Sciatic nerve (tissue), 2 donors: ENCODE data around the gene GSG1L. TPM values are rescaled to one million over a fixed set of nuclear protein-coding genes. Genes with fewer than 3 reads are reported as not detected.

Experiments used
- ATAC-seq: fragments of 200-7000 bp; cut with Tn5 transposase; one replicate; pipeline ENCODE4 v1.9.1; 2020; ENCODE audit warnings: mild to moderate bottlenecking, moderate library complexity
- DNase-seq: peaks from one replicate; pipeline ENCODE4 v3.0.0-alpha.2; 2020; ENCODE audit warnings: low spot score
- intact Hi-C: fragments of 100-400 bp; cut with DNase I; formaldehyde crosslinking; loops from one replicate; pipeline ENCODE4 v1.14.2; 2022
- total RNA-seq: library from RNA; stranded (reverse); fragmentation: NEBNext Ultra II Directional; extraction: Animal tissue kit (Norgen Biotek cat#: 25700); gene quantifications from one replicate; pipeline ENCODE4 v1.2.1, GENCODE V29; 2021
- donor health status: DM: no; HTN: no; CAD: no.
- donor health status: DM: no; HTN: no; CAD: no.

The GSG1L gene
- total RNA-seq, 1 donor from 2014 or later: 0.62 TPM

- DNase-seq: peak; percentile 12
- no peak for ATAC-seq
- intact Hi-C loops: no loop called here
Measured at GRCh38 chr16:27820646-27821345, 242.7 kb downstream of the GSG1L start.

DNA sequence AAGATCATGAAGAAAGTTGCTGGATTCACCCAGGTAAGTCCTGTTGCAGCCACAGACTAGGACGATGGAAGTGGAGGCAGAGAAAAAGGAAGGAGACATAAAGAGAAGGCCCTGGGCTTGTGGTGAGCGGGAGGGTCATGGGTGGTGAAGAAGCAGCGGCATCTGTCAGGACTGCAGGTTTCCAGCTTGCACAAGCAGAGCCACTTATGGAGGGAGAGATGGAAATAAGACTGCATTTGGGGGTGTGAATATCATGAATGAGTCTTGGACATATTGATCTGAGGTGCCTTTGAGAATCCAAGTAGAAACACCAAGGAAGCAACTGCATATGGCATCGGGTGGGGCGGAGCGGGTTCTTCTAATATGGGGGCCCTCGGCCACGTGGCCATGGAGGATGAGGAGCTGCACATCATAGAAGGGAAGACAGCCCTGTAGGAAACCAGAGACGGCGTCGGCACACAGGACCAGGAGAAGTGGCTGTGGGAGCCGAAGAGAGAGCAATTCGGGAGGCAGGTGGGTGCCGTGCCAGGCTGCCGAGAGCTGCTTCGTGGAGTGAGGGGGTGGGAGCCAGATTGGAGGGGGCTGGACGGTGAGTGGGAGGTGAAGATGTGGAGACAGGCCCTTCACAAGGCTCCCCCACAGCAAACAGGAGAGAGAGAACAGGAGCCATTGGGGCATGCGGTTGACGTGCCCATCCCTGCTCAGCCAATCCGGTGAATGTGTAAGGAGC is 243.5 kb downstream of the GSG1L start:
- DNase-seq (no peak), ATAC-seq (no peak)
- intact Hi-C loops: no loop called here

DNA sequence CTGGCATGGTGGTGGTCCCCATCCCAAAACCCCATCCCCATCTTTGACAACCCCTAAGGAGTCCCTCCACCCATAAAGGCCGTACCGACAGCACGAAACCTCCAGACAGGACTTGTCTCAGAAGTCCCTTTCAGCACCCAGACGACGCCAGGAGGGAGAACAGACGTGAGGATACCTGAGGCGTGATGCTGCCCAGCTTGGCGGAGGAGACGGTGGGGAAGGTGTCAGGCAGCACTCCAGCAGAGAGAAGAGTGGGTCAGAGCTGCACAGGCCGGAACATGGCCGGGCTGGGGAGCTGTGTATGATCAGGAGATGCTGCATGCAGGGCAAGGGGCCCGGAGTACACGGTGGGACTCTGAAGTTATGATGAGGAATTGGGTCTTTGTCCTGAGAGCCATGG is 244.2 kb downstream of the GSG1L start:
- no peak for DNase-seq
- no peak for ATAC-seq
- intact Hi-C loops: no loop called here

GRCh38 chr16:27818246-27818645 is 245.3 kb downstream of the GSG1L start:
- no peak for DNase-seq

DNA sequence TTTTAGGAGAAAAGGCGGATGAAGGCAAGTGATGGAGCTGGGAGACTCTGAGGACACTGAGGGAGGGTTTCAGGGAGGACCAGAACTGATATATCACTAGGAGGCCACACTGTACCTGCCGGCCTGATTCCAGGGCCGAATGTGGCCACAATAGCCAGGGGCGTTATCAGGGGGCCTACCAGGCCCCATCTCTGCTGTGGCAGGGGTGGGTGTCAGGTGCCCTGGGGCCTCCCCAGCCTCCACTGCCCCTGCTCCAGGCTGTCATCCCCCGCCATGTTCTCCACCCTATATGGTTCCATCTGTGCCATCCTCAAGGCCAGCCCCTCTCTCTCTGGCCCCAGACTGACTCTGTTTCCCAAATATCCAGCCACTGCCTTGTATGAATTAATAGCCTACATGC is 246.5 kb downstream of the GSG1L start:
- intact Hi-C loops: no loop called here
- no peak for ATAC-seq
- no peak for DNase-seq

More at GRCh38 chr16:27818246-27818645, 245.3 kb downstream of the GSG1L start:
- intact Hi-C loops: no loop called here
- no peak for ATAC-seq

- no peak for ATAC-seq
- no peak for DNase-seq
Measured at GRCh38 chr16:27816561-27816960, 247.0 kb downstream of the GSG1L start.

DNA sequence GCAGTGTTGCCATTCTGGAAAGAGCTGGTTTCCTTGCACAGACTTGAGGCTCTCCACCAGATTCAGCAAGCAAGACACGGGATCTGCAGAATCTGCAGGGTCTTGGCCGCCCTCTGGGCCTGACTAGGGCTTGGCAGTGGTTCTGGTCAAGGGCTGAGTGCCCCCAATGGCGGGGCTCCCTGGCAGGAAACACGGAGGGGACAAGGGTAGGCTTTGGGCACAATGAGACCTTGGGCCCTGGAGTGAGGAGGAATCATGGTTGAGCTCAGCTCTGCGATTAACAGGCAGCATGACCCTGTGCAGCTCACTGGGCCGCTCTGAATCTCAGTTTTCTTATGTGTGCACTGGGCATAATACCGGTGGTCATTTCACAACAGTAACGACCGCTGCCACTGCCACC is 249.9 kb downstream of the GSG1L start:
- ATAC-seq: no peak
- peak; percentile 18 for DNase-seq
- intact Hi-C loops: no loop called here

More at GRCh38 chr16:27816561-27816960, 247.0 kb downstream of the GSG1L start:
- intact Hi-C loops: no loop called here

DNA sequence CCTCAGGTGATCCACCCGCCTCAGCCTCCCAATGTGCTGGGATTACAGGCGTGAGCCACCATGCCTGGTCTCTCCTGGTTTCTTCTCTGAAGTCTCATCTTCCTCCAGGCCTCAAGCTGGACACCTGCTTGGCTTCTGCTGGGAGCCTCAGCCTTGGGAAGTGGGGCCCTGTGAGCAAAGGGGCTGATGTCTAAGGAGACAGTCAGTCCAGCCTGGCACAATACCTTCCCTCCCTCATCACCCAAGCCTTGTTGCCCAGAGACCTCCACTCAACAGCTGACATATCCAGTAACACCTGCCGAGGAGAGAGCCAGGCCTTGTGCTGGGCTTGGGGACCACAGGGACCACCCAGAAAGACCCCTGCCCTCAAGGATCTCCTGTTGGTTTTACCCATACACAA is 251.6 kb downstream of the GSG1L start:
- peak; percentile 35 for DNase-seq
- ATAC-seq: no peak
- intact Hi-C loops: no loop called here

DNA sequence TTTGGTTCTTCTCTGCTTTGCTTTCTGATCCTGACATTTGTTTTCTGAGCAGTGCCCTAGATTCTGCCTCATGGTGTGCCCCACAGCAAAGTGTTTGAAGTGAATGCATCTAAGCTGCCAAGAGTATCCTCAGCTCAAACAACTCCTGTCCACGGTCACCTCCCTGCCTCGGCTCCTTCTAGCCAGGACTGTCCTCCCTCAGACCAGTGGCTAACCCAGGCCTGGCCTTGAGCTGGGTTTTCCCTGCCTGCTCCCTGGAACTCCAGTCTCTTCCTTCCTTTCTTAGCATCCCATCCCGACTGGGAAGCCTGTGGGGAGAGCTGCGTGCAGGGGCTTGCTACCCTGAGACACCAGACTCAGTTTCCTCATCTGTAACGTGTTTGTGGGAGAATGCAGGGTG is 256.5 kb downstream of the GSG1L start:
- DNase-seq: no peak
- intact Hi-C loops: no loop called here
- ATAC-seq: no peak

DNA sequence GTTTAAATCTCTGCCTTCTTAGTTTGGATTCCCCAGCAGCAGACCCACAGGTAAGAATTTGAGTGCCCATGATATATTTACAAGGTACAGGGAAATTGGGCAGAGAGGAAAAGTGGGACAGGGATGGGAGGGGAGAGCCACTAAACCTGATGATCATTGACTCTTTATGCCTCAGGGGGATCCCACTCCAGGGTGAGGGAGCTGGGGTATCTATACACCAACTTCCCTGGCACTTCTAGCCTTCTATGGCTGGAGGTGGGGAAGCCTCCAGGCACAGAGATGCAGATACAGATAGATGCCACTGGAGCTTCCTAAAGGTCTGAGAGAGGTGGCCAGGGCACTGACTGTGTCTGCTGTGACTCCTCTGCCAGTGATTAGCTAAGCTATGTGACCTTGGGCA is 257.1 kb downstream of the GSG1L start:
- intact Hi-C loops: no loop called here
- ATAC-seq (no peak), DNase-seq (no peak)

- DNase-seq: no peak
- intact Hi-C loops: no loop called here
- no peak for ATAC-seq
Measured at GRCh38 chr16:27805828-27806351, 257.6 kb downstream of the GSG1L start.

GRCh38 chr16:27803775-27804549 is 259.6 kb downstream of the GSG1L start:
- intact Hi-C loops: no loop called here
- DNase-seq (no peak), ATAC-seq (no peak)

- DNase-seq: no peak
- intact Hi-C loops: no loop called here
- no peak for ATAC-seq
Measured at GRCh38 chr16:27802664-27803439, 260.7 kb downstream of the GSG1L start.

DNA sequence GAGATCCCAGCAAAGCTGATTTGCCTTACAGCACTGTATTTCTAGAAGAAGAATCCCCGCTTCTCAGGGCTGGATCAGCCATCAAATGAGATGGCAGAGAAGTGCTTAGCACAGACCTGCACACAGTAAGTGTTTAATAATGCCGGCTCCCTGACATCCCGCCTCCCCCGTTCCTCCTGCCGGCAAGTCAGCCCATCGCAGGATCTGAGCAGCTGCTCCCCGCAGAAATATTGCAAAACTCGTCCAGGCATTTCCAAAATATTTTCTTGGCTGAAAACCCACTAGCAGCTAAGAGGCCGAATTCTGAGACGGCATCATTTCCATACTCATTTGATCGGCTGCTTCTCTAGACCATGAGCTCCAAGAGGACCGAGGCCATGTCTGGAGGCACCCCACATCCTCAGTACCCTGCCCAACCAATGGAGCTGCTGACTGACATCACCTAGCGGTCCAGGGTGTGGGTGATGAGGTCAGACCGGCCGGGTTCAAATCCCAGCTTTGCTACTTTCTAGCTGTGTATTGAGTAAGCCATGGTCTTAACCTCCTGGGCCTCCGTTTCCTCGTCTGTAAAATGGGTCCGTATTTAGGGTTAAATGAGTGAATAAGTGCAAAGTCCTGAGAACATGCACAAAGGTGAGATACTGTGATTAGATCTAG is 262.1 kb downstream of the GSG1L start:
- ATAC-seq: peak; percentile 55
- no peak for DNase-seq
- intact Hi-C loops: no loop called here

DNA sequence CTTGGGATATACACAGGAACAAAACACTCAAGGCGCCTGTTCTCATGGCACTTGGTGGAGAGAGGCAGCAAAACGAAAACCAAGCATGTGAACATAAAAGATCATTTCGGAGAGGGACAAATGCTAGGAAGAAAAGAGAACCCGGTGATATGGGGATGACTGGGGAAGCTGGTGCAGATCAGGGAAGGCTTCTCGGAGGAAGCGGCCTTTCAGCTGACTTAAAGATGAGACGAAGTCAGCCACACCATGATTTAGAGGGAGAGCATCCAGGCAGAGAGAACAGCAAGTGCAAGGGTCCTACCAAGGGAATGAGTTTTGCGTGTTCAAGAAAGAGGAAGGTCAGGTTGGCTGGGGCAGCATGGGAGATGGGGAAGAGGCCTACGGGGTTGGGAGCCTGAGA is 262.7 kb downstream of the GSG1L start:
- no peak for DNase-seq
- intact Hi-C loops: no loop called here
- no peak for ATAC-seq

- intact Hi-C loops: no loop called here
- DNase-seq (no peak), ATAC-seq (no peak)
Measured at GRCh38 chr16:27799896-27800295, 263.6 kb downstream of the GSG1L start.

- DNase-seq (no peak), ATAC-seq (no peak)
- intact Hi-C loops: no loop called here
Measured at GRCh38 chr16:27798241-27798640, 265.3 kb downstream of the GSG1L start.

- DNase-seq: peak; percentile 70
- intact Hi-C loops: no loop called here
- no peak for ATAC-seq
Measured at GRCh38 chr16:27795992-27796614, 267.4 kb downstream of the GSG1L start.
